Panc1 (cell line): ENCODE measurements around the gene EP300. TPM values are rescaled to one million over a fixed set of nuclear protein-coding genes. Genes with fewer than 3 reads are reported as not detected.
"Not testable (repeated sequence)": the region's sequence is repeated elsewhere in the genome, so short reads cannot be mapped to it uniquely, and the experiment has no call there.

Experiments
- ATAC-seq: fragments of 200-7000 bp; cut with Tn5 transposase; 2 replicates; pipeline ENCODE4 v1.9.1; 2020; ENCODE audit warnings: mild to moderate bottlenecking, moderate library complexity
- BruUV-seq: library from RNA; stranded (reverse); fragments of 400-500 nt; replicated peaks from 2 replicates; lab custom pipeline; 2021; lab: Mats Ljungman, UMichigan
- CTCF ChIA-PET: fragments of 300-600 bp; sonication (Branson Sonifier 250); formaldehyde crosslinking; loops from one replicate; lab custom pipeline; 2022; ENCODE audit warnings: antibody characterized with exemption; lab: Charles Lee
- POLR2A ChIA-PET: fragments of 300-600 bp; sonication (Branson Sonifier 250); formaldehyde crosslinking; loops from one replicate; lab custom pipeline; 2022; ENCODE audit warnings: antibody characterized with exemption; lab: Charles Lee
- DNase-seq: peaks from one replicate; pipeline ENCODE4 v3.0.0-alpha.2; 2010; ENCODE audit warnings: low read depth, low spot score
- H3K27ac ChIP-seq: 2 replicates; pipeline ENCODE4 v1.5.1; 2011; ENCODE audit warnings: mild to moderate bottlenecking, low read length, inconsistent platforms
- H3K27me3 ChIP-seq: fragments of 200-500 bp; sonication (Bioruptor generic); 2 replicates; pipeline ENCODE4 v1.6.0; 2014; ENCODE audit warnings: low read length, inconsistent platforms; ENCODE audit not compliant: control insufficient read depth, insufficient read depth
- H3K36me3 ChIP-seq: fragments of 200-500 bp; sonication (Bioruptor generic); 2 replicates; pipeline ENCODE4 v1.5.1; 2014; ENCODE audit warnings: inconsistent platforms, mild to moderate bottlenecking, low read length, moderate library complexity; ENCODE audit not compliant: control insufficient read depth, insufficient read depth
- H3K4me1 ChIP-seq: 2 replicates; pipeline ENCODE4 v1.5.1; 2011; ENCODE audit warnings: inconsistent platforms, mild to moderate bottlenecking, low read length, moderate library complexity; ENCODE audit not compliant: control insufficient read depth, insufficient read depth
- H3K4me3 ChIP-seq, 2 experiments: 2 replicates each; pipeline ENCODE4 v1.5.1; 2011 to 2012; ENCODE audit warnings: low read depth in 2 of 2, low read length in 2 of 2, mild to moderate bottlenecking in 2 of 2, inconsistent platforms in 1 of 2, moderate library complexity in 1 of 2
- H3K9me3 ChIP-seq: fragments of 200-500 bp; sonication (Bioruptor generic); 2 replicates; pipeline ENCODE4 v1.5.1; 2014; ENCODE audit warnings: low read depth, mild to moderate bottlenecking, inconsistent platforms, low read length, moderate library complexity; ENCODE audit not compliant: control insufficient read depth, insufficient read depth
- POLR2AphosphoS5 ChIP-seq: IDR thresholded peaks from 2 replicates; pipeline ENCODE4 v1.6.1; 2012; ENCODE audit warnings: mild to moderate bottlenecking, low read depth, low read length, moderate library complexity
- SIN3A ChIP-seq: IDR thresholded peaks from 2 replicates; pipeline ENCODE4 v1.6.1; 2012; ENCODE audit warnings: low read depth, mild to moderate bottlenecking, low read length, moderate library complexity, borderline replicate concordance; ENCODE audit not compliant: insufficient read depth
- TCF7L2 ChIP-seq: IDR thresholded peaks from 2 replicates; pipeline ENCODE4 v1.6.1; 2011; ENCODE audit warnings: mild to moderate bottlenecking, low read depth, low read length, inconsistent platforms
- in situ Hi-C: cut with HindIII; loops from 2 replicates; pipeline ENCODE4 v1.10.0; 2016; ENCODE audit warnings: low sequenced_read_pairs, low pct_unique_long_range_greater_than_20kb
- intact Hi-C: fragments of 100-400 bp; cut with micrococcal nuclease; formaldehyde crosslinking; loops from one replicate; pipeline ENCODE4 v1.10.0; 2022; ENCODE audit not compliant: unreplicated experiment
- total RNA-seq: library from RNA; stranded (reverse); gene quantifications from one replicate; pipeline ENCODE4 v1.2.1, GENCODE V29; 2021; ENCODE audit not compliant: unreplicated experiment
- TF ChIP-seq, protein P1 (sequence below), 2 experiments: IDR thresholded peaks; 2 replicates each; pipeline ENCODE4 v1.6.1; 2011 to 2012; ENCODE audit warnings: low read depth in 2 of 2, control low read depth in 1 of 2, low read length in 1 of 2, mild to moderate bottlenecking in 1 of 2, moderate library complexity in 1 of 2; ENCODE audit not compliant: insufficient read depth in 1 of 2
- TF ChIP-seq, protein P2 (sequence below): fragments of 450-650 bp; IDR thresholded peaks from 2 replicates; pipeline ENCODE4 v1.5.1; 2017; ENCODE audit warnings: mild to moderate bottlenecking

EP300 gene
- total RNA-seq, 1 experiment from 2014 or later = 46.8 TPM

- Histone ChIP-seq H3K4me3 (no peak overlapping the region), H3K36me3 (peaks cover 8% of the 10 kb centered on the region), H3K4me1 (no peaks in the 10 kb centered on the region), H3K27me3 (no peaks in the 10 kb centered on the region), H3K9me3 (no peaks in the 10 kb centered on the region), H3K27ac (no peak overlapping the region)
- DNase-seq (no peak), ATAC-seq (no peak)
- BruUV-seq = no TSS peak
- ChIA-PET CTCF (no interaction called here), POLR2A (no interaction called here)
- intact Hi-C loops (no loop called here), in situ Hi-C loops (no loop called here)
- TF ChIP-seq SIN3A = no peak
- no peak for TF ChIP-seq POLR2AphosphoS5
- TF ChIP-seq, protein P1, sequence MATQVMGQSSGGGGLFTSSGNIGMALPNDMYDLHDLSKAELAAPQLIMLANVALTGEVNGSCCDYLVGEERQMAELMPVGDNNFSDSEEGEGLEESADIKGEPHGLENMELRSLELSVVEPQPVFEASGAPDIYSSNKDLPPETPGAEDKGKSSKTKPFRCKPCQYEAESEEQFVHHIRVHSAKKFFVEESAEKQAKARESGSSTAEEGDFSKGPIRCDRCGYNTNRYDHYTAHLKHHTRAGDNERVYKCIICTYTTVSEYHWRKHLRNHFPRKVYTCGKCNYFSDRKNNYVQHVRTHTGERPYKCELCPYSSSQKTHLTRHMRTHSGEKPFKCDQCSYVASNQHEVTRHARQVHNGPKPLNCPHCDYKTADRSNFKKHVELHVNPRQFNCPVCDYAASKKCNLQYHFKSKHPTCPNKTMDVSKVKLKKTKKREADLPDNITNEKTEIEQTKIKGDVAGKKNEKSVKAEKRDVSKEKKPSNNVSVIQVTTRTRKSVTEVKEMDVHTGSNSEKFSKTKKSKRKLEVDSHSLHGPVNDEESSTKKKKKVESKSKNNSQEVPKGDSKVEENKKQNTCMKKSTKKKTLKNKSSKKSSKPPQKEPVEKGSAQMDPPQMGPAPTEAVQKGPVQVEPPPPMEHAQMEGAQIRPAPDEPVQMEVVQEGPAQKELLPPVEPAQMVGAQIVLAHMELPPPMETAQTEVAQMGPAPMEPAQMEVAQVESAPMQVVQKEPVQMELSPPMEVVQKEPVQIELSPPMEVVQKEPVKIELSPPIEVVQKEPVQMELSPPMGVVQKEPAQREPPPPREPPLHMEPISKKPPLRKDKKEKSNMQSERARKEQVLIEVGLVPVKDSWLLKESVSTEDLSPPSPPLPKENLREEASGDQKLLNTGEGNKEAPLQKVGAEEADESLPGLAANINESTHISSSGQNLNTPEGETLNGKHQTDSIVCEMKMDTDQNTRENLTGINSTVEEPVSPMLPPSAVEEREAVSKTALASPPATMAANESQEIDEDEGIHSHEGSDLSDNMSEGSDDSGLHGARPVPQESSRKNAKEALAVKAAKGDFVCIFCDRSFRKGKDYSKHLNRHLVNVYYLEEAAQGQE (IDR thresholded peaks at IDR 0.05; ENCODE audit: insufficient read depth in 1 of 2, low read depth in 2 of 2, low read length in 1 of 2) = no peak
- TF ChIP-seq TCF7L2 = no peak
- TF ChIP-seq, protein P2, sequence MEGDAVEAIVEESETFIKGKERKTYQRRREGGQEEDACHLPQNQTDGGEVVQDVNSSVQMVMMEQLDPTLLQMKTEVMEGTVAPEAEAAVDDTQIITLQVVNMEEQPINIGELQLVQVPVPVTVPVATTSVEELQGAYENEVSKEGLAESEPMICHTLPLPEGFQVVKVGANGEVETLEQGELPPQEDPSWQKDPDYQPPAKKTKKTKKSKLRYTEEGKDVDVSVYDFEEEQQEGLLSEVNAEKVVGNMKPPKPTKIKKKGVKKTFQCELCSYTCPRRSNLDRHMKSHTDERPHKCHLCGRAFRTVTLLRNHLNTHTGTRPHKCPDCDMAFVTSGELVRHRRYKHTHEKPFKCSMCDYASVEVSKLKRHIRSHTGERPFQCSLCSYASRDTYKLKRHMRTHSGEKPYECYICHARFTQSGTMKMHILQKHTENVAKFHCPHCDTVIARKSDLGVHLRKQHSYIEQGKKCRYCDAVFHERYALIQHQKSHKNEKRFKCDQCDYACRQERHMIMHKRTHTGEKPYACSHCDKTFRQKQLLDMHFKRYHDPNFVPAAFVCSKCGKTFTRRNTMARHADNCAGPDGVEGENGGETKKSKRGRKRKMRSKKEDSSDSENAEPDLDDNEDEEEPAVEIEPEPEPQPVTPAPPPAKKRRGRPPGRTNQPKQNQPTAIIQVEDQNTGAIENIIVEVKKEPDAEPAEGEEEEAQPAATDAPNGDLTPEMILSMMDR = no peak
Observed at GRCh38 chr22:41178425-41178975, 86.1 kb downstream of the EP300 start.

DNA sequence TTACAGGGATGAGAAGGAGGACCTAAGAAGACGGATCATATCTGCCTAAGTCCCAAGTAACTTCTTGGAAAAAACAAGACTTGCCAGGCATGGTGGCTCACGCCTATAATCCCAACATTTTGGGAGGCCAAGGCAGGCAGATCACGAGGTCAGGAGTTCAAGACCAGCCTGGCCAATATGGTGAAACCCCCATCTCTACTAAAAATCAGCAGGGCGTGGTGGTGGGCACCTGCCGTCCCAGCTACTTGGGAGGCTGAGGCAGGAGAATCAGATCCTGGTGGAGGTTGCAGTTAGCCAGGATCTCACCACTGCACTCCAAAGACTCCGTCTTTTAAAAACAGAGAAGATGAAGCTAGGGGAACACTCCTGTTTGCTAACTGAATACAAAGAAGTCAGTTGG lies 88.0 kb downstream of the EP300 start:
- in situ Hi-C loops, H3K9me3 ChIP-seq, ATAC-seq, POLR2A ChIA-PET, BruUV-seq, H3K36me3 ChIP-seq, H3K27me3 ChIP-seq, H3K27ac ChIP-seq, H3K4me3 ChIP-seq, intact Hi-C loops, DNase-seq, CTCF ChIA-PET, H3K4me1 ChIP-seq: not testable (repeated sequence)

DNA sequence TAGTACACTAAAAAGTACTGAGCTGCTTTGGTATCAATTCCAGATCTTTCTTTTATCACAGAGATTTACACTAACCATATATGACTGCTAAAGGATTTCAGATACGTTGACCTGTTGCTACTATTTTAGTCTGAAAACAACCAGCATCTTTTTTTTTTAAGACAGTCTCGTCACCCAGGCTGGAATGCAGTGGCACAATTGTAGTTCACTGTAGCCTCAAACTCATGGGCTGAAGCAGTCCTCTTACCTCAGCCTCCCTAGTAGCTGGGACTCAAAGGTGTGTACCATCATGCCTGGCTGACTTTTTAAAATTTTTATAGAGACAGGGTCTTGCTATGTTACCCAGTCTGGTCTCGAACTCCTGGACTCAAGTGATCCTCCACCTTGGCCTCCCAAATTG lies 88.5 kb downstream of the EP300 start:
- intact Hi-C loops = no loop called here
- Histone ChIP-seq H3K4me3 (no peak overlapping the region), H3K27ac (no peak overlapping the region), H3K4me1 (no peaks in the 10 kb centered on the region), H3K27me3 (no peaks in the 10 kb centered on the region), H3K9me3 (no peaks in the 10 kb centered on the region), H3K36me3 (no peaks in the 10 kb centered on the region; the same call in 1 of the 2 replicates)
- TF ChIP-seq SIN3A = no peak
- TF ChIP-seq POLR2AphosphoS5 = no peak
- no peak for TF ChIP-seq TCF7L2
- TF ChIP-seq, protein P2 = no peak
- TF ChIP-seq, protein P1 (IDR thresholded peaks at IDR 0.05; ENCODE audit: insufficient read depth in 1 of 2, low read depth in 2 of 2, low read length in 1 of 2) = no peak
- BruUV-seq = no TSS peak
- ChIA-PET CTCF (no interaction called here), POLR2A (no interaction called here)
- DNase-seq (no peak), ATAC-seq (no peak)
- in situ Hi-C loops = no loop called here
